DOHH2 (cell line): ENCODE data around the gene BBC3.

ENCODE experiments used
- EZH2phosphoT487 ChIP-seq: fragments of 200-600 bp; sonication (generic); IDR thresholded peaks from 2 replicates; pipeline ENCODE4 v1.6.1; 2017; ENCODE audit warnings: borderline replicate concordance, mild to moderate bottlenecking, antibody characterized with exemption, low read length, moderate library complexity, mixed read lengths
- TF ChIP-seq, protein P1 (sequence below): fragments of 200-600 bp; sonication (generic); IDR thresholded peaks from one replicate; pipeline ENCODE4 v1.5.1; 2014; ENCODE audit warnings: antibody characterized with exemption, mild to moderate bottlenecking, low read depth, low read length; ENCODE audit not compliant: poor library complexity, severe bottlenecking

DNA sequence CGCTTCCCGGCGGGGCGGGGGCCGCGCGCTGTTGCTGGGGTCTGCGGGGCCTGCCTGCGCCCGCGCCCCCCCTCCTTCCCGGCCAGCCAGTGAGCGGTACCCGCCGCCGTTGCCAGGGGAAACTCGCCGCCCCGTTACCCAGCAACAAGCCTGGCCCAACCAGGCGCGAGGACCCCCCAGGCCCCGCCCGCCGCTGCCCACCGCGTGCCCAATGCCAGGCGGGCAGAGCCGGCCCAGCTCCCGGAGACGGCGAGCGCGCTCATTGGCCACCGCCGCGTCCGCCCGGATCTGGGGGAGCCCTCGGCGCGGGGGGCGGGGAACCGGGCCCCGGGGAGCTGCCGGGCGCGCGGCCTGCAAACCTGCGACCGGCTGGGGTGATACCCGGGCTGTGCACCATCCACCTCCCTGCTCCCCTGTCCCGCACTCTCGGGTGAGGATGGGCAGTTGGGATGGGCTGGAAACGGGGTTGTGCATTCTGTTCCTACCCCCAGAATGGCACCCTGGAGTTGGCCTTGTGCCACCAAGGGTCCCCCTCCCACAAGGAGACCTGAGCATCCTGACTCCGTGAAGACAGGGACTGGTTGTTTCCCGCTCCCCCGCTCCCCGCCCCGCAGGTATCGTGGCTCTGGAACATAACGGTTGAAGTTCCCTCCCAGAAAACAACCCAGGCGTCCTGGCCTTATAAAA lies 8.8 kb upstream of the BBC3 start:
- TF ChIP-seq, protein P1, sequence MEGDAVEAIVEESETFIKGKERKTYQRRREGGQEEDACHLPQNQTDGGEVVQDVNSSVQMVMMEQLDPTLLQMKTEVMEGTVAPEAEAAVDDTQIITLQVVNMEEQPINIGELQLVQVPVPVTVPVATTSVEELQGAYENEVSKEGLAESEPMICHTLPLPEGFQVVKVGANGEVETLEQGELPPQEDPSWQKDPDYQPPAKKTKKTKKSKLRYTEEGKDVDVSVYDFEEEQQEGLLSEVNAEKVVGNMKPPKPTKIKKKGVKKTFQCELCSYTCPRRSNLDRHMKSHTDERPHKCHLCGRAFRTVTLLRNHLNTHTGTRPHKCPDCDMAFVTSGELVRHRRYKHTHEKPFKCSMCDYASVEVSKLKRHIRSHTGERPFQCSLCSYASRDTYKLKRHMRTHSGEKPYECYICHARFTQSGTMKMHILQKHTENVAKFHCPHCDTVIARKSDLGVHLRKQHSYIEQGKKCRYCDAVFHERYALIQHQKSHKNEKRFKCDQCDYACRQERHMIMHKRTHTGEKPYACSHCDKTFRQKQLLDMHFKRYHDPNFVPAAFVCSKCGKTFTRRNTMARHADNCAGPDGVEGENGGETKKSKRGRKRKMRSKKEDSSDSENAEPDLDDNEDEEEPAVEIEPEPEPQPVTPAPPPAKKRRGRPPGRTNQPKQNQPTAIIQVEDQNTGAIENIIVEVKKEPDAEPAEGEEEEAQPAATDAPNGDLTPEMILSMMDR, result no peak
- no peak for TF ChIP-seq EZH2phosphoT487
